HEK293 (cell line): ENCODE measurements around the gene TNFRSF4.
A peak's percentile ranks its signal among the peaks of the same experiment; 100 is the strongest.

Experiments used
- CTCF ChIA-PET: fragments of 350-600 bp; formaldehyde crosslinking; extraction: SDS; loops from one replicate; lab custom pipeline; 2021; ENCODE audit warnings: antibody characterized with exemption; lab: Yijun Ruan, JAX
- POLR2A ChIA-PET: fragments of 300-600 bp; formaldehyde crosslinking; extraction: SDS; loops from one replicate; lab custom pipeline; 2020; ENCODE audit warnings: antibody characterized with exemption, inconsistent platforms; lab: Yijun Ruan, JAX
- H3K27ac ChIP-seq: fragments of 200-500 bp; sonication (Bioruptor generic); 2 replicates; pipeline ENCODE4 v1.5.1; 2014; ENCODE audit warnings: low read depth, low read length, control low read depth, inconsistent platforms; ENCODE audit errors: extremely low read depth
- H3K36me3 ChIP-seq, 2 experiments: fragments of 200-500 bp in 1 of 2; sonication (Bioruptor generic) in 1 of 2; 1 replicate in 1 of 2; 2 replicates in 1 of 2; pipeline ENCODE4 v1.5.1; 2014 to 2017; ENCODE audit warnings: inconsistent platforms in 2 of 2, low read length in 2 of 2; ENCODE audit not compliant: control insufficient read depth in 2 of 2, insufficient read depth in 1 of 2
- H3K4me1 ChIP-seq: fragments of 200-500 bp; sonication (Bioruptor generic); 2 replicates; pipeline ENCODE4 v1.5.1; 2014; ENCODE audit warnings: mild to moderate bottlenecking, low read length, inconsistent platforms; ENCODE audit not compliant: control insufficient read depth, insufficient read depth
- H3K4me3 ChIP-seq: 2 replicates; pipeline ENCODE4 v1.5.1; 2011; ENCODE audit warnings: low read depth, mild to moderate bottlenecking, control low read depth, low read length, moderate library complexity
- H3K9me3 ChIP-seq: fragments of 200-500 bp; sonication (Bioruptor generic); 2 replicates; pipeline ENCODE4 v1.5.1; 2014; ENCODE audit warnings: low read depth, low read length, inconsistent platforms; ENCODE audit not compliant: control insufficient read depth, insufficient read depth
- EGR2 ChIP-seq: fragments of 450-650 bp; formaldehyde crosslinking; IDR thresholded peaks from 2 replicates; pipeline ENCODE4 v1.5.1; 2016; ENCODE audit warnings: low read depth, missing biosample characterization, missing genetic modification characterization
- KLF1 ChIP-seq: fragments of 450-650 bp; formaldehyde crosslinking; IDR thresholded peaks from 2 replicates; pipeline ENCODE4 v1.5.1; 2016; ENCODE audit warnings: missing biosample characterization, missing genetic modification characterization
- RBAK ChIP-seq: fragments of 450-650 bp; formaldehyde crosslinking; IDR thresholded peaks from 2 replicates; pipeline ENCODE4 v1.5.1; 2016; ENCODE audit warnings: missing biosample characterization, missing genetic modification characterization
- SALL2 ChIP-seq: fragments of 450-650 bp; formaldehyde crosslinking; IDR thresholded peaks from 2 replicates; pipeline ENCODE4 v1.5.0; 2017; ENCODE audit warnings: missing biosample characterization, mild to moderate bottlenecking, missing genetic modification characterization, borderline replicate concordance
- ZFP37 ChIP-seq: fragments of 450-650 bp; formaldehyde crosslinking; IDR thresholded peaks from 2 replicates; pipeline ENCODE4 v1.5.1; 2016; ENCODE audit warnings: missing biosample characterization, missing genetic modification characterization
- ZNF121 ChIP-seq: fragments of 450-650 bp; formaldehyde crosslinking; IDR thresholded peaks from 2 replicates; pipeline ENCODE4 v1.5.1; 2016; ENCODE audit warnings: missing biosample characterization, missing genetic modification characterization
- ZNF146 ChIP-seq: fragments of 450-650 bp; formaldehyde crosslinking; IDR thresholded peaks from 2 replicates; pipeline ENCODE4 v1.5.1; 2016; ENCODE audit warnings: missing biosample characterization, missing genetic modification characterization
- ZNF16 ChIP-seq: fragments of 450-650 bp; formaldehyde crosslinking; IDR thresholded peaks from 2 replicates; pipeline ENCODE4 v1.5.1; 2016; ENCODE audit warnings: low read depth, missing biosample characterization, missing genetic modification characterization
- ZNF266 ChIP-seq: fragments of 450-650 bp; formaldehyde crosslinking; IDR thresholded peaks from 2 replicates; pipeline ENCODE4 v1.5.1; 2016; ENCODE audit warnings: missing biosample characterization, missing genetic modification characterization, low read depth
- ZNF548 ChIP-seq: fragments of 450-650 bp; formaldehyde crosslinking; IDR thresholded peaks from 2 replicates; pipeline ENCODE4 v1.5.1; 2016; ENCODE audit warnings: missing biosample characterization, missing genetic modification characterization
- ZNF658 ChIP-seq: fragments of 450-650 bp; formaldehyde crosslinking; IDR thresholded peaks from 2 replicates; pipeline ENCODE4; 2016; ENCODE audit warnings: missing biosample characterization, missing genetic modification characterization
- ZNF768 ChIP-seq: fragments of 450-650 bp; formaldehyde crosslinking; IDR thresholded peaks from 2 replicates; pipeline ENCODE4 v1.5.1; 2018; ENCODE audit warnings: missing biosample characterization, mild to moderate bottlenecking, missing genetic modification characterization
- ZNF776 ChIP-seq: fragments of 450-650 bp; formaldehyde crosslinking; IDR thresholded peaks from 2 replicates; pipeline ENCODE4 v1.5.0; 2017; ENCODE audit warnings: missing biosample characterization, missing genetic modification characterization, borderline replicate concordance
- ZSCAN23 ChIP-seq: fragments of 450-650 bp; formaldehyde crosslinking; IDR thresholded peaks from 2 replicates; pipeline ENCODE4 v1.5.1; 2016; ENCODE audit warnings: missing biosample characterization, missing genetic modification characterization
- TF ChIP-seq, protein P1 (sequence below): fragments of 450-650 bp; formaldehyde crosslinking; IDR thresholded peaks from 2 replicates; pipeline ENCODE4 v1.5.1; 2016; ENCODE audit warnings: missing biosample characterization, missing genetic modification characterization
- TF ChIP-seq, protein P2 (sequence below): fragments of 450-650 bp; IDR thresholded peaks from 2 replicates; pipeline ENCODE4 v1.5.1; 2018; ENCODE audit warnings: missing biosample characterization, missing genetic modification characterization
- TF ChIP-seq, protein P3 (sequence below): fragments of 450-650 bp; formaldehyde crosslinking; IDR thresholded peaks from 2 replicates; pipeline ENCODE4 v1.5.1; 2016; ENCODE audit warnings: missing biosample characterization, missing genetic modification characterization
- TF ChIP-seq, protein P4 (sequence below): fragments of 450-650 bp; formaldehyde crosslinking; IDR thresholded peaks from 2 replicates; pipeline ENCODE4 v1.5.1; 2017; ENCODE audit warnings: missing biosample characterization, missing genetic modification characterization
- TF ChIP-seq, protein P5 (sequence below): fragments of 450-650 bp; formaldehyde crosslinking; IDR thresholded peaks from 2 replicates; pipeline ENCODE4 v1.5.1; 2016; ENCODE audit warnings: missing biosample characterization, missing genetic modification characterization
- TF ChIP-seq, protein P6 (sequence below): fragments of 450-650 bp; formaldehyde crosslinking; IDR thresholded peaks from 2 replicates; pipeline ENCODE4 v1.5.1; 2016; ENCODE audit warnings: missing biosample characterization, missing genetic modification characterization

The TNFRSF4 gene

DNA sequence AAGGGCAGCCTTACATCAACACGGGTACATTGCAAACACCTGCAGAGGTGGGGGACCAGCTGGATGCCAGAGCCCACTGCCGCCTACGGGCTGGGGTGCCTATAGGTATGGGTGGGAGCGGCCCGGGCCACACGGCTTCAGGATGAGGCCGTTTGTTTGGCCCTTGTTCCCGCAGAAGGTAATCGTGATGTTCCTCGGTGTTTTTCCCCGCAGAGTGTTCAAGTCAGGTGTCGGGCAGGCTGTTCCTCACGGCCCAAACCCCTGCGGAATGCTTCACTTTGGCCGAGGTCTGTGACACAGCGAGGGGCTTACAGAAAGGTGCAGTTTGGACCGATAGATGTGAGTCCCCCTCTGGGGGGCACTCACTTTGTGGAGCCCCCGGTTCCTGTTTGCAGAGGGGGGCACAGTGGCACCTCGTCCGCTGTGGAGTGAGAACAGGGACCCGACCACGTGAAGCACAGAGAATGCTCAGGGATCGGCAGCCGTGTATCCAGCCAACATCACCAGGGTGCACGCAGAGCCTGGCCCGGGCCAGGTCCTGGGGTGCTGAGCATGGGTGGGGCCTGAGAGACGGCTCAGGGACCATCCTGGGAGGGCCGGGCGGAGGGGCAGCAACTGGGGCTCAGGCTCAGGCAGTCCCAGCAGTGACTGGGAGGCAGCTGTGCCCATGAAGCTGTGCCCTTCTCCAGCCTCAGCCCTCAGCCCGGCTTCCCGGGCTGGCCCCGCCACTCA lies 40.7 kb downstream of the TNFRSF4 start:
- Histone ChIP-seq H3K36me3 (no peaks in the 10 kb centered on the region), H3K4me1 (no peaks in the 10 kb centered on the region), H3K9me3 (no peaks in the 10 kb centered on the region), H3K4me3 (no peak overlapping the region), H3K27ac (no peak overlapping the region)
- ChIA-PET CTCF (no interaction called here), POLR2A (interaction anchor here (0.7 kb wide), 1 partner anchor 209 kb away, joined by 4 read pairs; no protein-coding TSS in a partner anchor)
- TF ChIP-seq ZSCAN23 (tag by site-specific recombination) (no peak), EGR2 (tag by site-specific recombination) (0 out of 2 replicates have a peak, but pooled peaks have one; percentile 10)

DNA sequence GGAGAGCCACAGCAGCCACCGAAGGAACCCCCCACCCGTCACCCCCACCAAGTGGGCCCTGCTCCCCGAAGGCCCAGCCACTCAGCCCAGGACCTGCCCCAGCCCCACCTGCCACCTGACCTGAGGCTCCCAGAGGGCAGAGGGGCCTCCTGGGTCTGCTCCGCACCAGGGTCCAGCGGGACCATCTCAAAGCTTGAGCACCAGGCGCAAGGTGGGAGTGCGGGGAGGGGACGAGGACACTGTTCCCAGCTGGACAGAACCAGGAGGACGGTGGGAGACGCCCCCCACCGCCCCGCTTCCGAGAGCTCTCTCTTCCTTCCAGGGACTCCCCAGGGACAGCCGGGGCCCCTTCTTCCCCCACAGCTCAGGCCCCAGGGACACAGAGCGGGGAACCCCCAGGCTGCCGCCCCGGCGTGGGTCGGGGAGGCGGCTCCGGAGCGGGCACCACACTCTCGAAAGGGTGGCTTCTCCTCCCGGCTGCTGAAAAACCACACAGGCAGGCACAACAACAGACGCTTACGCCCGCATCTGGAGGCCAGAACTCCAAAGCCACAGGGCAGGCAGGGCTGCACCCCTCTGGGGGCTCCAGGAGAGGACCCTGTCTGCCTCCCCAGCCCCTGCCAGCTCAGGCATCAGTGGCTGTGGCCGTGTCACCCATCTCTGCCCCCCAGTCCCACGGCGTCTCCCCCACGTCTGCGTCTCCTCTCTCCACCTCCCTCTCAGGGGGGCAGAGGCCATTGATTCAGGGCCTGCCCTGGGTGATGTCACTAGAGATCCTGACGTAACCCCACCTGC lies 42.2 kb downstream of the TNFRSF4 start:
- H3K27ac ChIP-seq: no peak overlapping the region
- ChIA-PET POLR2A (no interaction called here), CTCF (no interaction called here)
- H3K4me3 ChIP-seq: no peak overlapping the region
- H3K36me3 ChIP-seq: no peaks in the 10 kb centered on the region
- no peaks in the 10 kb centered on the region for H3K4me1 ChIP-seq
- no peaks in the 10 kb centered on the region for H3K9me3 ChIP-seq
- TF ChIP-seq ZNF776 (tag by site-specific recombination) (no peak), RBAK (tag by site-specific recombination) (no peak), ZNF16 (no peak), KLF1 (tag by site-specific recombination) (no peak), ZNF768 (tag by site-specific recombination) (no peak), SALL2 (no peak), ZNF658 (no peak), ZNF548 (tag by site-specific recombination) (no peak), ZFP37 (no peak), ZNF121 (tag by site-specific recombination) (no peak), ZNF146 (no peak), ZNF266 (no peak)
- TF ChIP-seq, protein P1, sequence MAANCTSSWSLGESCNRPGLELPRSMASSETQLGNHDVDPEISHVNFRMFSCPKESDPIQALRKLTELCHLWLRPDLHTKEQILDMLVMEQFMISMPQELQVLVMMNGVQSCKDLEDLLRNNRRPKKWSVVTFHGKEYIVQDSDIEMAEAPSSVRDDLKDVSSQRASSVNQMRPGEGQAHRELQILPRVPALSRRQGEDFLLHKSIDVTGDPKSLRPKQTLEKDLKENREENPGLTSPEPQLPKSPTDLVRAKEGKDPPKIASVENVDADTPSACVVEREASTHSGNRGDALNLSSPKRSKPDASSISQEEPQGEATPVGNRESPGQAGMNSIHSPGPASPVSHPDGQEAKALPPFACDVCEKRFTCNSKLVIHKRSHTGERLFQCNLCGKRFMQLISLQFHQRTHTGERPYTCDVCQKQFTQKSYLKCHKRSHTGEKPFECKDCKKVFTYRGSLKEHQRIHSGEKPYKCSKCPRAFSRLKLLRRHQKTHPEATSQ: no peak
- TF ChIP-seq, protein P2, sequence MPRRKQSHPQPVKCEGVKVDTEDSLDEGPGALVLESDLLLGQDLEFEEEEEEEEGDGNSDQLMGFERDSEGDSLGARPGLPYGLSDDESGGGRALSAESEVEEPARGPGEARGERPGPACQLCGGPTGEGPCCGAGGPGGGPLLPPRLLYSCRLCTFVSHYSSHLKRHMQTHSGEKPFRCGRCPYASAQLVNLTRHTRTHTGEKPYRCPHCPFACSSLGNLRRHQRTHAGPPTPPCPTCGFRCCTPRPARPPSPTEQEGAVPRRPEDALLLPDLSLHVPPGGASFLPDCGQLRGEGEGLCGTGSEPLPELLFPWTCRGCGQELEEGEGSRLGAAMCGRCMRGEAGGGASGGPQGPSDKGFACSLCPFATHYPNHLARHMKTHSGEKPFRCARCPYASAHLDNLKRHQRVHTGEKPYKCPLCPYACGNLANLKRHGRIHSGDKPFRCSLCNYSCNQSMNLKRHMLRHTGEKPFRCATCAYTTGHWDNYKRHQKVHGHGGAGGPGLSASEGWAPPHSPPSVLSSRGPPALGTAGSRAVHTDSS (tag by site-specific recombination): no peak
- TF ChIP-seq, protein P3, sequence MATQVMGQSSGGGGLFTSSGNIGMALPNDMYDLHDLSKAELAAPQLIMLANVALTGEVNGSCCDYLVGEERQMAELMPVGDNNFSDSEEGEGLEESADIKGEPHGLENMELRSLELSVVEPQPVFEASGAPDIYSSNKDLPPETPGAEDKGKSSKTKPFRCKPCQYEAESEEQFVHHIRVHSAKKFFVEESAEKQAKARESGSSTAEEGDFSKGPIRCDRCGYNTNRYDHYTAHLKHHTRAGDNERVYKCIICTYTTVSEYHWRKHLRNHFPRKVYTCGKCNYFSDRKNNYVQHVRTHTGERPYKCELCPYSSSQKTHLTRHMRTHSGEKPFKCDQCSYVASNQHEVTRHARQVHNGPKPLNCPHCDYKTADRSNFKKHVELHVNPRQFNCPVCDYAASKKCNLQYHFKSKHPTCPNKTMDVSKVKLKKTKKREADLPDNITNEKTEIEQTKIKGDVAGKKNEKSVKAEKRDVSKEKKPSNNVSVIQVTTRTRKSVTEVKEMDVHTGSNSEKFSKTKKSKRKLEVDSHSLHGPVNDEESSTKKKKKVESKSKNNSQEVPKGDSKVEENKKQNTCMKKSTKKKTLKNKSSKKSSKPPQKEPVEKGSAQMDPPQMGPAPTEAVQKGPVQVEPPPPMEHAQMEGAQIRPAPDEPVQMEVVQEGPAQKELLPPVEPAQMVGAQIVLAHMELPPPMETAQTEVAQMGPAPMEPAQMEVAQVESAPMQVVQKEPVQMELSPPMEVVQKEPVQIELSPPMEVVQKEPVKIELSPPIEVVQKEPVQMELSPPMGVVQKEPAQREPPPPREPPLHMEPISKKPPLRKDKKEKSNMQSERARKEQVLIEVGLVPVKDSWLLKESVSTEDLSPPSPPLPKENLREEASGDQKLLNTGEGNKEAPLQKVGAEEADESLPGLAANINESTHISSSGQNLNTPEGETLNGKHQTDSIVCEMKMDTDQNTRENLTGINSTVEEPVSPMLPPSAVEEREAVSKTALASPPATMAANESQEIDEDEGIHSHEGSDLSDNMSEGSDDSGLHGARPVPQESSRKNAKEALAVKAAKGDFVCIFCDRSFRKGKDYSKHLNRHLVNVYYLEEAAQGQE (tag by site-specific recombination): no peak
- TF ChIP-seq, protein P4, sequence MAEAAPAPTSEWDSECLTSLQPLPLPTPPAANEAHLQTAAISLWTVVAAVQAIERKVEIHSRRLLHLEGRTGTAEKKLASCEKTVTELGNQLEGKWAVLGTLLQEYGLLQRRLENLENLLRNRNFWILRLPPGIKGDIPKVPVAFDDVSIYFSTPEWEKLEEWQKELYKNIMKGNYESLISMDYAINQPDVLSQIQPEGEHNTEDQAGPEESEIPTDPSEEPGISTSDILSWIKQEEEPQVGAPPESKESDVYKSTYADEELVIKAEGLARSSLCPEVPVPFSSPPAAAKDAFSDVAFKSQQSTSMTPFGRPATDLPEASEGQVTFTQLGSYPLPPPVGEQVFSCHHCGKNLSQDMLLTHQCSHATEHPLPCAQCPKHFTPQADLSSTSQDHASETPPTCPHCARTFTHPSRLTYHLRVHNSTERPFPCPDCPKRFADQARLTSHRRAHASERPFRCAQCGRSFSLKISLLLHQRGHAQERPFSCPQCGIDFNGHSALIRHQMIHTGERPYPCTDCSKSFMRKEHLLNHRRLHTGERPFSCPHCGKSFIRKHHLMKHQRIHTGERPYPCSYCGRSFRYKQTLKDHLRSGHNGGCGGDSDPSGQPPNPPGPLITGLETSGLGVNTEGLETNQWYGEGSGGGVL: no peak
- TF ChIP-seq, protein P5, sequence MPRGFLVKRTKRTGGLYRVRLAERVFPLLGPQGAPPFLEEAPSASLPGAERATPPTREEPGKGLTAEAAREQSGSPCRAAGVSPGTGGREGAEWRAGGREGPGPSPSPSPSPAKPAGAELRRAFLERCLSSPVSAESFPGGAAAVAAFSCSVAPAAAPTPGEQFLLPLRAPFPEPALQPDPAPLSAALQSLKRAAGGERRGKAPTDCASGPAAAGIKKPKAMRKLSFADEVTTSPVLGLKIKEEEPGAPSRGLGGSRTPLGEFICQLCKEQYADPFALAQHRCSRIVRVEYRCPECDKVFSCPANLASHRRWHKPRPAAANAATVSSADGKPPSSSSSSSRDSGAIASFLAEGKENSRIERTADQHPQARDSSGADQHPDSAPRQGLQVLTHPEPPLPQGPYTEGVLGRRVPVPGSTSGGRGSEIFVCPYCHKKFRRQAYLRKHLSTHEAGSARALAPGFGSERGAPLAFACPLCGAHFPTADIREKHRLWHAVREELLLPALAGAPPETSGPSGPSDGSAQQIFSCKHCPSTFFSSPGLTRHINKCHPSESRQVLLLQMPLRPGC (tag by site-specific recombination): no peak
- TF ChIP-seq, protein P6, sequence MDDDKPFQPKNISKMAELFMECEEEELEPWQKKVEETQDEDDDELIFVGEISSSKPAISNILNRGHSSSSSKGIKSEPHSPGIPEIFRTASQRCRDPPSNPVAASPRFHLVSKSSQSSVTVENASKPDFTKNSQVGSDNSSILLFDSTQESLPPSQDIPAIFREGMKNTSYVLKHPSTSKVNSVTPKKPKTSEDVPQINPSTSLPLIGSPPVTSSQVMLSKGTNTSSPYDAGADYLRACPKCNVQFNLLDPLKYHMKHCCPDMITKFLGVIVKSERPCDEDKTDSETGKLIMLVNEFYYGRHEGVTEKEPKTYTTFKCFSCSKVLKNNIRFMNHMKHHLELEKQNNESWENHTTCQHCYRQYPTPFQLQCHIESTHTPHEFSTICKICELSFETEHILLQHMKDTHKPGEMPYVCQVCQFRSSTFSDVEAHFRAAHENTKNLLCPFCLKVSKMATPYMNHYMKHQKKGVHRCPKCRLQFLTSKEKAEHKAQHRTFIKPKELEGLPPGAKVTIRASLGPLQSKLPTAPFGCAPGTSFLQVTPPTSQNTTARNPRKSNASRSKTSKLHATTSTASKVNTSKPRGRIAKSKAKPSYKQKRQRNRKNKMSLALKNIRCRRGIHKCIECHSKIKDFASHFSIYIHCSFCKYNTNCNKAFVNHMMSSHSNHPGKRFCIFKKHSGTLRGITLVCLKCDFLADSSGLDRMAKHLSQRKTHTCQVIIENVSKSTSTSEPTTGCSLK (tag by site-specific recombination): no peak
